MM.1S (cell line): Measurements from ENCODE around the gene KAT6B.
"Not testable (repeated sequence)": the region's sequence is repeated elsewhere in the genome, so short reads cannot be mapped to it uniquely, and the experiment has no call there.

ENCODE experiments used
- DNase-seq: peaks from one replicate; pipeline ENCODE4 v3.0.0-alpha.2; 2015
- H2AFZ ChIP-seq: fragments of 300-600 bp; sonication (generic); 2 replicates; pipeline ENCODE4 v1.6.0; 2016; ENCODE audit warnings: antibody characterized with exemption, low read length
- H3F3A ChIP-seq: fragments of 300-600 bp; sonication (generic); 2 replicates; pipeline ENCODE4 v1.6.1; 2016; ENCODE audit warnings: mild to moderate bottlenecking, antibody characterized with exemption, low read length, moderate library complexity, mixed read lengths; ENCODE audit not compliant: insufficient read depth
- H3K27ac ChIP-seq: fragments of 300-600 bp; sonication (generic); 2 replicates; pipeline ENCODE4 v1.5.1; 2016; ENCODE audit warnings: mild to moderate bottlenecking, low read length
- H3K27me3 ChIP-seq: fragments of 300-600 bp; sonication (generic); replicated peaks from 2 replicates; pipeline ENCODE4 v1.6.0; 2016; ENCODE audit warnings: low read length; ENCODE audit not compliant: insufficient read depth
- H3K36me3 ChIP-seq: fragments of 300-600 bp; sonication (generic); replicated peaks from 2 replicates; pipeline ENCODE4 v1.6.1; 2016; ENCODE audit warnings: mild to moderate bottlenecking, low read length, mixed read lengths; ENCODE audit not compliant: insufficient read depth
- H3K4me1 ChIP-seq: fragments of 300-600 bp; sonication (generic); 2 replicates; pipeline ENCODE4 v1.6.1; 2016; ENCODE audit warnings: low read length, mixed read lengths
- H3K4me2 ChIP-seq: fragments of 300-600 bp; sonication (generic); 2 replicates; pipeline ENCODE4 v1.6.0; 2016; ENCODE audit warnings: low read depth, low read length
- H3K4me3 ChIP-seq: fragments of 300-600 bp; sonication (generic); 2 replicates; pipeline ENCODE4 v1.5.1; 2016; ENCODE audit warnings: low read length, mixed read lengths
- H3K79me2 ChIP-seq: fragments of 300-600 bp; sonication (generic); 2 replicates; pipeline ENCODE4 v1.6.1; 2016; ENCODE audit warnings: mixed run types, low read length, mixed read lengths
- H3K9ac ChIP-seq: fragments of 300-600 bp; sonication (generic); 2 replicates; pipeline ENCODE4 v1.6.1; 2016; ENCODE audit warnings: low read length, mixed read lengths
- H3K9me2 ChIP-seq: fragments of 300-600 bp; sonication (generic); replicated peaks from 2 replicates; pipeline ENCODE4 v1.6.1; 2016; ENCODE audit warnings: mild to moderate bottlenecking, low read length, mixed read lengths; ENCODE audit not compliant: insufficient read depth
- H3K9me3 ChIP-seq: fragments of 300-600 bp; sonication (generic); replicated peaks from 2 replicates; pipeline ENCODE4 v1.6.1; 2016; ENCODE audit warnings: mild to moderate bottlenecking, low read length, mixed read lengths; ENCODE audit not compliant: insufficient read depth
- H4K20me1 ChIP-seq: fragments of 300-600 bp; sonication (generic); 2 replicates; pipeline ENCODE4 v1.6.1; 2016; ENCODE audit warnings: mild to moderate bottlenecking, low read length, moderate library complexity, mixed read lengths; ENCODE audit not compliant: insufficient read depth
- EZH2 ChIP-seq: fragments of 300-600 bp; sonication (generic); optimal IDR thresholded peaks from 2 replicates; pipeline ENCODE3; 2017; ENCODE audit warnings: low read depth, mild to moderate bottlenecking, antibody characterized with exemption, low read length, mixed read lengths
- EZH2phosphoT487 ChIP-seq: fragments of 300-600 bp; sonication (generic); IDR thresholded peaks from 2 replicates; pipeline ENCODE4 v1.6.1; 2018; ENCODE audit warnings: antibody characterized with exemption, low read length
- TF ChIP-seq, protein P1 (sequence below): fragments of 300-600 bp; sonication (generic); IDR thresholded peaks from 2 replicates; pipeline ENCODE4 v1.5.1; 2016; ENCODE audit warnings: antibody characterized with exemption, low read length, mixed read lengths

KAT6B gene

DNA sequence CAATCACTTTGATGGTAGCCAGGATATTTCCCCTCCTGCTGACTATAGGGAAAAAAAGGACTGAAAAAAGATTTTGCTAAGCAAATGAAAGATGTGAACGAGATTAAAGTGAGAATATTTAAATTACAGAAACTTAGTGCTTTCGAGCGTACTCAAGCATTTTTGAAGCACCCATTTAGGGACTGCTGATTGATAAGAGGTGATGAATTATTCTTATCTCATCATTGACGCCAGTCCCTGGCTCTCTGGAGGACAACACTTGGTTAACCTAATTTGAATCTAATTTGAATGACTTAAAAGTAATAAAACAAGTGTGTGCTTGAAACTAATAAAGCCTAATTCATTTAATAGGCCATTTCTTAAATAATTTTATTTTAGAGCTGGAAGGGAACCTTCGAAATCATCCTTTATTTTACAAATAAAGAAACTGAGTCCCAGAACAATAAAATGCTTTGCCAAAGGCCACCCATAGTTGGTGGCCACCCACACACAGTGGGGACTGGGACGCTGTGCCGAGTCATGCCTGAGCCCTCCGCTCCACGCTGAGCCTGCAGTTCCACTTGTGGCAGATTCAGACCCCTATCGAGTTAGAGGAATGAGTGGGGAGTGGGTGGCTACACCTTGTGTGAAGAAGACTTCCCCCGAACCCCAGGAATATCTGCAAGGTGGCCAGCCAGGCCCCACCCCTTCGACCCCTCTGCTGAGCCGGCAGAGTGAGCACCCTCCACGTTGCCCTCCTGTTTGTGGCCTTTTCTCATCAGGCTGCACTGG, 223.9 kb downstream of the KAT6B start:
- no peak for TF ChIP-seq EZH2phosphoT487
- TF ChIP-seq, protein P1, sequence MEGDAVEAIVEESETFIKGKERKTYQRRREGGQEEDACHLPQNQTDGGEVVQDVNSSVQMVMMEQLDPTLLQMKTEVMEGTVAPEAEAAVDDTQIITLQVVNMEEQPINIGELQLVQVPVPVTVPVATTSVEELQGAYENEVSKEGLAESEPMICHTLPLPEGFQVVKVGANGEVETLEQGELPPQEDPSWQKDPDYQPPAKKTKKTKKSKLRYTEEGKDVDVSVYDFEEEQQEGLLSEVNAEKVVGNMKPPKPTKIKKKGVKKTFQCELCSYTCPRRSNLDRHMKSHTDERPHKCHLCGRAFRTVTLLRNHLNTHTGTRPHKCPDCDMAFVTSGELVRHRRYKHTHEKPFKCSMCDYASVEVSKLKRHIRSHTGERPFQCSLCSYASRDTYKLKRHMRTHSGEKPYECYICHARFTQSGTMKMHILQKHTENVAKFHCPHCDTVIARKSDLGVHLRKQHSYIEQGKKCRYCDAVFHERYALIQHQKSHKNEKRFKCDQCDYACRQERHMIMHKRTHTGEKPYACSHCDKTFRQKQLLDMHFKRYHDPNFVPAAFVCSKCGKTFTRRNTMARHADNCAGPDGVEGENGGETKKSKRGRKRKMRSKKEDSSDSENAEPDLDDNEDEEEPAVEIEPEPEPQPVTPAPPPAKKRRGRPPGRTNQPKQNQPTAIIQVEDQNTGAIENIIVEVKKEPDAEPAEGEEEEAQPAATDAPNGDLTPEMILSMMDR, result no peak
- no peak for TF ChIP-seq EZH2
- no peaks in the 10 kb centered on the region for H3K36me3 ChIP-seq
- no peaks in the 10 kb centered on the region for H3K9me3 ChIP-seq
- H3K79me2 ChIP-seq, result no peaks in the 10 kb centered on the region
- no peaks in the 10 kb centered on the region for H3F3A ChIP-seq
- no peak overlapping the region for H3K9ac ChIP-seq
- DNase-seq, result no peak
- no peak overlapping the region for H3K27ac ChIP-seq
- no peaks in the 10 kb centered on the region for H4K20me1 ChIP-seq
- H2AFZ ChIP-seq, result no peak overlapping the region
- no peak overlapping the region for H3K4me2 ChIP-seq
- H3K9me2 ChIP-seq, result no peaks in the 10 kb centered on the region
- H3K27me3 ChIP-seq, result no peaks in the 10 kb centered on the region
- H3K4me3 ChIP-seq, result no peak overlapping the region
- H3K4me1 ChIP-seq, result no peaks in the 10 kb centered on the region

DNA sequence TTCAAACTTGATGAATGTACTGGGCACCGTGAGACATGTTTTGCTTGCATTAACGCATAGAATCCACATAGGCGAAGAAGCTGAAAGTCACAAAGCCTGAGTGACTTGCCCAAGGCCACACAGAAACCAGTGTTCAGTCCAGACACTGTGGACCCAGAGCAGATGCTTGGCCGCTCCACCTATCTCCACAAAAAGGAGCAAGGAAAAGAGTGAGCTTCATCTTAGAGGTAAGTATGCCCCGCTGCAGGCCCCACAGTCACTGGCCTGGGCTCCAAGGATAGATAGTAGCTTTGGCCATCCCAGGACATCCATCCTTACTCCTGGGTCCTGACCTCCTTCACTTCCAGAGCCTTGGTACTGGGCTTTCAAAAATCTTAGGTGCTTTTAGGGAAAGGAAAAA, 224.9 kb downstream of the KAT6B start:
- Histone ChIP-seq H3K4me3 (no peak overlapping the region), H3K4me1 (no peaks in the 10 kb centered on the region), H3K9me3 (no peaks in the 10 kb centered on the region), H3K27ac (no peak overlapping the region), H3K27me3 (no peaks in the 10 kb centered on the region), H3K9me2 (no peaks in the 10 kb centered on the region), H3K79me2 (no peaks in the 10 kb centered on the region), H4K20me1 (no peaks in the 10 kb centered on the region), H3K36me3 (no peaks in the 10 kb centered on the region), H2AFZ (no peak overlapping the region), H3K9ac (no peak overlapping the region), H3F3A (no peaks in the 10 kb centered on the region), H3K4me2 (no peak overlapping the region)
- no peak for DNase-seq
- no peak for TF ChIP-seq EZH2phosphoT487
- TF ChIP-seq, protein P1, result no peak
- TF ChIP-seq EZH2, result no peak

DNA sequence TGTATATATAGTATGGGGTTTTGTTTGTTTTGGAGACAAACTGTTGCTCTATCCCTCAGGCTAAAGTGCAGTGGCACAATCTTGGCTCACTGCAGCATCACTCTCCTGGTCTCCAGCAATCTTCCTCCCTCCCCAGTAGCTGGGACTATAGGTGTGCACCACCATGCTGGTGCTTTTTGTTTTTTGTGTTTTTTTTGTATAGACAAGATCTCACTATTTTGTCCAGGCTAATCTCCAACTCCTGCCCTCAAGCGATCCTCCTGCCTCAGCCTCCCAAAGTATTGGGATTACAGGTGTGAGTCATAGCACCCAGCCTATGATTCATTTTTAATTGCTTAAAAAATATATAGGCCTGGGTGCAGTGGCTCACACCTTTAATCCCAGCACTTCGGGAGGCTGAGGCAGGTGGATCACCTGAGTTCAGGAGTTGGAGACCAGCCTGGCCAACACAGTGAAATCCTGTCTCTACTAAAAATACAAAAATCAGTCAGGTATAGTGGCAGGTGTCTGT, 229.6 kb downstream of the KAT6B start:
- H3K9me3 ChIP-seq, H3K4me3 ChIP-seq, DNase-seq, H3K9ac ChIP-seq, H3K79me2 ChIP-seq, H3K27me3 ChIP-seq, H3K36me3 ChIP-seq, H4K20me1 ChIP-seq, H3K27ac ChIP-seq, H3K4me1 ChIP-seq, H3F3A ChIP-seq, H2AFZ ChIP-seq, H3K4me2 ChIP-seq, H3K9me2 ChIP-seq: not testable (repeated sequence)

DNA sequence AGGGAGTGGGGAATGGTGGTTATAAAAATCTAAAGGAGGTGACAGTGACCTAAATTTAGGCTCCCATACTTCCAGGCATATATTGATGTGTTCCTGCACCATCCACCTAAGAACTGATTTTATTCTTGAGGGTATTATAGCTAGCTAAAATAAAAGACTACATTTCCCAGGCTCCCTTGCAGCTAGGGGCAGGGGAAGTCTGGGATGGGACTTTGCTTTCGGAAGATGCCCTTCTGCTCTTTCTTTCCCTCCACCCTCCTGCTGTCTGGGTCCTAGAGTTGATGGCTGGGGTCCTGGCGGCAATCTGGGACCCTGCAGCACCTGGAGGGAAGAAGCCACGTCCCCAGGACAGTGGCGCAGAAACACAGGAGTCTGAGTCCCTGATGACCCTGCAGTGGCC, 231.3 kb downstream of the KAT6B start:
- Histone ChIP-seq H3F3A (no peaks in the 10 kb centered on the region), H2AFZ (no peak overlapping the region), H3K4me3 (no peak overlapping the region), H3K27ac (no peak overlapping the region), H3K4me2 (no peak overlapping the region), H4K20me1 (no peaks in the 10 kb centered on the region), H3K4me1 (no peaks in the 10 kb centered on the region), H3K9me3 (no peaks in the 10 kb centered on the region), H3K36me3 (no peaks in the 10 kb centered on the region), H3K9ac (no peak overlapping the region), H3K79me2 (no peaks in the 10 kb centered on the region), H3K27me3 (no peaks in the 10 kb centered on the region), H3K9me2 (no peaks in the 10 kb centered on the region)
- TF ChIP-seq EZH2phosphoT487, result no peak
- TF ChIP-seq EZH2, result no peak
- TF ChIP-seq, protein P1, result no peak
- no peak for DNase-seq
